GM19099 (cell line): Measurements from ENCODE around the gene CCL5.

Source experiments
- POLR2A ChIP-seq: IDR thresholded peaks from 3 replicates; pipeline ENCODE4 v1.6.1; 2011; ENCODE audit warnings: low read depth; ENCODE audit not compliant: insufficient read length; ENCODE audit errors: extremely low read depth

Gene CCL5

GRCh38 chr17:35865412-35866340 is 14.5 kb downstream of the CCL5 start:
- TF ChIP-seq POLR2A, result no peak

GRCh38 chr17:35864853-35865252 is 15.3 kb downstream of the CCL5 start:
- TF ChIP-seq POLR2A, result no peak

- TF ChIP-seq POLR2A, result no peak
Measured at GRCh38 chr17:35856603-35857002, 23.6 kb downstream of the CCL5 start.

- TF ChIP-seq POLR2A, result no peak
Measured at GRCh38 chr17:35855965-35856364, 24.2 kb downstream of the CCL5 start.

DNA sequence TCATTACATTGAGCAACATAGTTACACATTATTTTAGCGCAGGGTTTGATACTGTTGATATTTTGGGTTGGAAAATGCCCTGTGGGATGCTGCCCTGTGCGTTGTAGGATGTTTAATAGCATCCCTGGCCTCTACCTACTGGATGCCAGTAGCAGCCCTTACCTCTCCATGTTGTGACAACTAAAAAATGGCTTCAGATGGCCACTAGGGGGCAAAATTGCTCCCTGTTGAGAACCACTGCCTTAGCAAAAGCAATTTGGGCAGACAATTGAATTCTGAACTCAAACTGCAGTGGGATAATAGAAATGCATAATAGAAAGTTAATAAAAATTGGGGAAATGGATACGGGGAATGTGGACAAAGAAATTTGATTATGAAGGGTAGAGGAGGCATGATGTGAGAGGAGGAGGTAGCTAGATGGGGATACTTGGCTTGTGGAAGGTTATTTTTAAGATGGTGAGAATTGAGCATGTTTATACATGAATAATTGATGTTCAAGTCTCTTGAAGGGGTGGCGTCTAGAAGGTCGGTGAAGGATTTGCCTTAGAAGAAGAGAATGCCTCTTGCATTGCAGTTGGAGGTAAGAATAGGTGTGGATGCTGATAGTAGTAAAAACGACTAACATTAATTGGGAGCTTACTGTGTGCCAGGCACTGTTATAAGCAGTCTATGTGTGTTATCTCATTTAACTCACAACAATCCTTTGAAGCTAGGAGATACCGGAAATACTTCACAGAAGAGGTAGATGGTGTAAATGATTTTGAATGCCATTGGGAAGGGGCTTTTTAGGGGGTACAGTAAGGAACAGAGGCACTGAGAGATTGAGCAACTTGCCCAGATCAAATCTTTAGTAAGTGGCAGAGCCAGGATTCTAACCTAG is 30.5 kb downstream of the CCL5 start:
- TF ChIP-seq POLR2A, result no peak

GRCh38 chr17:35847633-35848373 is 32.4 kb downstream of the CCL5 start:
- TF ChIP-seq POLR2A, result no peak

GRCh38 chr17:35847006-35847405 is 33.2 kb downstream of the CCL5 start:
- TF ChIP-seq POLR2A, result no peak

GRCh38 chr17:35846055-35846809 is 33.9 kb downstream of the CCL5 start:
- TF ChIP-seq POLR2A, result no peak

GRCh38 chr17:35844547-35844946 is 35.6 kb downstream of the CCL5 start:
- TF ChIP-seq POLR2A, result no peak

- TF ChIP-seq POLR2A, result no peak
Measured at GRCh38 chr17:35843698-35844097, 36.5 kb downstream of the CCL5 start.

GRCh38 chr17:35842239-35842638 is 37.9 kb downstream of the CCL5 start:
- no peak for TF ChIP-seq POLR2A

DNA sequence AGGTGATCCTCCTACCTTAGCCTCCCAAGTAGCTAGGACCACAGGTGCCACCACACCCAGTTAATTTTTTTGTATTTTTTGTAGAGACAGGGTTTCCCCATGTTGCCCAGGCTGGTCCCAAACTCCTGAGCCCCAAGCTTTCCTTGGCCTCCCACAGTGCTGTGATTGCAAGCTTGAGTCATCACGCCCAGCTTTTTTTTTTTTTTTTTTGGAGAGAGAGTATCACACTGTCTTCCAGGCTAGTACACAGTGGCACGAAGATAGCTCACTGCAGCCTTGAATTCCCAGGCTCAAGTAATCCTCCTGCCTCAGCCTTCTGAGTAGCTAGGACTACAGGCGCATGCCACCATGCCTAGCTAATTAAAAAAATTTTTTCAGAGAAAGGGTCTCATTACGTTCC is 38.7 kb downstream of the CCL5 start:
- TF ChIP-seq POLR2A, result no peak

DNA sequence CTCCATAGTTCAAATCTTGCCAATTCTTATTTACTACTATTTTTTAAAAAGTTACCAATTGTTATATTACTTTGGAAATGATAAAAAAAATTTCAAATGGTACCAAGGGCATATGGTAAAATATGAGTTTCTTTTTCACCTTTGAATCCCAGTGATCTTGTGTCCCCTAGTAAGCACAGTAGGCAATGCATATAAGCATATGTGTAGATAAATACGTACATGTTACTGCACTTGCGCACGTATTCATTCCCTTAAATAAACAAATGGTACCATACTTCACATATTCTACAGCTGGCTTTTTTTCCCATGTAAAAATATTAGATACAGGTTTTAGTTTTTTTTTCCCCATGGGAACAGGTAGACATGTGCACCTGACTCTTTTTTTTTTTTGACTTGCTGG is 39.1 kb downstream of the CCL5 start:
- TF ChIP-seq POLR2A, result no peak

DNA sequence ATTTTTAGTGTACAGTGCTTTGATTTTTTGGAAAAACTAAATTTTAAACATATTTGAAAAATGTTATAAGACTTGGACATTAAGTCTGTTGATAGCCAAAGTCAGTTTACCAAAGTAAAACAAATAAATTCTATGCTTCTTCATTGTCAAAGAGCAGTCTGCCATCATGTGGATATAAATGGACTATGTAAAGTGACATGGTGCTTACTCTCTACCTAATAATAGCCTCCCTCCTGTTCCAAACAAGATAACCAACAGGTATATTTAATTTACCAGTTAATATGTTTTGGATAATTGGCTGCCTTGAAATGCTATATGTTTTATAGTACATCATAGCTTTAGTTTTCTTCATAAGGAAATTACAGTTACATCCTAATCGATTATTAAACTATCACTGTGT is 55.0 kb downstream of the CCL5 start:
- TF ChIP-seq POLR2A, result no peak
